Measurements from ENCODE around the gene TRAP1.
"Not testable (repeated sequence)": the region's sequence is repeated elsewhere in the genome, so short reads cannot be mapped to it uniquely, and the experiment has no call there.

TRAP1 gene

DNA sequence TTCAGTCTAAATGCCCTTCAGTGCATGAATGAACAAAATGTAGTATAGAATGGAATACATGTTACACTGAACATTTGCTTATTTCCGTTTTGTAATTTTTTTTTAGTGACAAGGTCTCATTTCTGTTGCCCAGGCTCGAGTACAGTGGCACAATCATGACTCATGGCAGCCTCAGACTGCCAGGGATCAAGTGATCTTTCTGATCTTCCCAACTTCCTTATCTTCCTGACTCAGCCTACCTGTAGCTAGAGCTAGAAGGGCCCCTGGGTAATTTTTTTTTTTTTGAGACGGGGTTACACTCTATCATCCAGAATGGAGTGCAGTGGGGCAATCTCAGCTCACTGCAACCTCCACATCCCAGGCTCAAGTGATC, 98.6 kb downstream of the TRAP1 start:
- Mint-ChIP-seq H3K4me3 (no peak overlapping the region), H3K27me3 (no peaks in the 10 kb centered on the region), H3K36me3 (ENCODE audit: insufficient read depth) (peaks cover 12% of the 10 kb centered on the region), H3K4me1 (peaks cover 28% of the 10 kb centered on the region), H3K9me3 (no peaks in the 10 kb centered on the region), H3K27ac (ENCODE audit: low read depth) (no peak overlapping the region)
- DNase-seq (ENCODE audit: low spot score in 2 of 2) (no peak), ATAC-seq (replicated peaks; ENCODE audit: extremely low read depth, poor library complexity, severe bottlenecking) (no peak)

DNA sequence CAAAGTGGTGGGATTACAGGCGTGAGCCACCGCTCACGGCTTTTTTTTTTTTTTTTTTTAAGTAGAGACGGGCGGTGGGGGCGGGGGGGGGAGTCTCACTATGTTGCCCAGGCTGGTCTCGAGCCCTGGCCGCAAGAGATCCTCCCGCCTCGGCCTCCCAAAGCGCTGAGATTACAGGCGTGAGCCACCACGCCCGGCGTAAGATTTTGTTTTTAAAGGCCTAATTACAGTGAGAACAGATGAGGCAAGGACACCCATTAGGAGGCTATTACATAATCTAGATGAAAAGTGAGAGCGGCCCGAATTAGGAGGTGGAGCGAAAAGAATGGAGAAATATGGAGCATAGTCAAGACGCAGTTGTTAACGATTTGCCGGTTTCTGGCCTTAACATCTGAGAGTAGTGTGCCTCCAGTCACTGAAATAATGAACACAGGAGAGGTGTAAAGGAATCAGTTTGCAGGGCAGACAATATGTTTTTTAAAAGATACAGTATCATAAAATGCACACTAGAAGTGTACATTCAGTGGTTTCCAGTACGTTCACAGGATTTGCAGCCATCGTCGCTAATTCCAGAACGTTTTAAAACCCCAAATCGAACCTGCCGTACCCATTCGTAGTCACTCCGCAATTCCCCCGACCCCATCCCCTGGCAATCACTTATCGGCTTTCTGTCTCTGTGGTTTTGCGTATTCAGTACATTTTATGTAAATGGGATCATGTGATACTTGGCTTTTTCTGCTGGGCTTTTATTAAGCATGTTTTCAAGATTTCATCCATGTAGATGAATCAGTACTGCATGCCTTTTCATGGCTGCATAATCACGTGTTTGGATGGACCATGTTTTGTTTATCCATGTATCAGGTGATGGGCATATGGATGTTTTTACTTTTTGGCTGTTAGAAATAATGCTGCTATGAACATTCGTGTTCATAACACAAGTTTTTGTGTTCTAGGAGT, 104.5 kb downstream of the TRAP1 start:
- no peaks in the 10 kb centered on the region for H3K27me3 Mint-ChIP-seq
- ATAC-seq (replicated peaks; ENCODE audit: extremely low read depth, poor library complexity, severe bottlenecking) = no peak
- H3K4me1 Mint-ChIP-seq = peaks cover 47% of the 10 kb centered on the region
- peak overlapping the region; percentile 96 for H3K4me3 Mint-ChIP-seq
- H3K36me3 Mint-ChIP-seq (ENCODE audit: insufficient read depth) = peaks cover 24% of the 10 kb centered on the region
- DNase-seq (ENCODE audit: low spot score in 2 of 2) = no peak
- no peaks in the 10 kb centered on the region for H3K9me3 Mint-ChIP-seq
- peak overlapping the region; percentile 98 for H3K27ac Mint-ChIP-seq (ENCODE audit: low read depth)

DNA sequence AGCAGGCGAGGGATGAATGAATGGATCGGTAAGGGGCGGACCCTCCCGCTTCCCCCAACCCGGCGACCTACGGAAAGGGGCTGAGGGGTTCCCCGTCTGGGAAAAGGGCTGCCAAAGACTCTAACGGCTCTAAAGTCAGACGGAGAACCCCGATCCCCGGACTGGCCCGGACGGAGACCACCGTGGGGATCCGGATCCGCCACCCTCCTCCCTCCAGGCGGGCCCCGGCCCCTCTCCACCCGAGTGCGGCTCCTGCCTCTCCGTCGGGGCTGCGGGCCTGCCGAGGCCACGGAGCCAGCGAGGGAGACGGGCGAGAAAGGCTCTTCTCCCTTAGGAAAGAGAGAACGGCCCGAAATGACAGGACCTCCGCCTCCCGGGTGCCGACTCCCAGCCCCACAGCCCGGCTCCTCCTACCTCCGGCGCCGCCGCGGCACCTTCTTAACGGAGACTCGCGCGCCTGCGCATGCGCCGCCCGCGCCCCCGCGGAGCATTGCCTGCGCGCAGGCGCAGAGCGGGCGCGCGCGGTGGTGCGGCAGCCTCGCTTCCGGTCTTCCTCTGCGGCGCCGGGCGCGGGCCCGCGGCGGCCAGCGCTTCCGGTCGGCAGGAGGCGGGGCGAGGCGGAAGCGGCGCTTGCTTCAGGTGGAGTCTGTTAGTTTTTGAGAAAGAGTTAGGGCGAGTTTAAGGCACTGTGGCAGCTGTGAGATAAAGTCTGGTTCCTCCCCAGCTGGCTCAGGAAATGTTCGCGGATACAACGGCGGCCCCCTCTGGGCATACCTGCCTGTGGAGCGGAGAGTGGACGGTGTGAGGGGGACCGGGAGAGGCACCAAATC, 106.0 kb downstream of the TRAP1 start, which contains the start of gene SLX4:
SLX4 (minus strand) TSS at position 461 of the 830 bp plus-strand sequence. CDS start 2,642 bp downstream, outside the sequence.
- DNase-seq (ENCODE audit: low spot score in 2 of 2) (peak; percentile 84 to 87), ATAC-seq (replicated peaks; ENCODE audit: extremely low read depth, poor library complexity, severe bottlenecking) (peak; percentile 84)
- peak within 1 kb of the TSS; percentile 96 for H3K4me3 Mint-ChIP-seq
- H3K27ac Mint-ChIP-seq (ENCODE audit: low read depth) = peak within 1 kb of the TSS; percentile 98
- H3K27me3 Mint-ChIP-seq = no peaks in the 10 kb centered on the region
- H3K36me3 Mint-ChIP-seq (ENCODE audit: insufficient read depth) = peaks cover 18% of the 10 kb centered on the region
- peaks cover 47% of the 10 kb centered on the region for H3K4me1 Mint-ChIP-seq
- H3K9me3 Mint-ChIP-seq = no peaks in the 10 kb centered on the region

GRCh38 chr16:3610698-3611145, 106.6 kb downstream of the TRAP1 start:
- H3K4me1 Mint-ChIP-seq = peaks cover 46% of the 10 kb centered on the region
- no peak for ATAC-seq (replicated peaks; ENCODE audit: extremely low read depth, poor library complexity, severe bottlenecking)
- no peak for DNase-seq (ENCODE audit: low spot score in 2 of 2)
- H3K36me3 Mint-ChIP-seq (ENCODE audit: insufficient read depth) = peaks cover 21% of the 10 kb centered on the region
- H3K27ac Mint-ChIP-seq (ENCODE audit: low read depth) = peak overlapping the region; percentile 98
- no peaks in the 10 kb centered on the region for H3K9me3 Mint-ChIP-seq
- H3K4me3 Mint-ChIP-seq = peak overlapping the region; percentile 96
- H3K27me3 Mint-ChIP-seq = no peaks in the 10 kb centered on the region

DNA sequence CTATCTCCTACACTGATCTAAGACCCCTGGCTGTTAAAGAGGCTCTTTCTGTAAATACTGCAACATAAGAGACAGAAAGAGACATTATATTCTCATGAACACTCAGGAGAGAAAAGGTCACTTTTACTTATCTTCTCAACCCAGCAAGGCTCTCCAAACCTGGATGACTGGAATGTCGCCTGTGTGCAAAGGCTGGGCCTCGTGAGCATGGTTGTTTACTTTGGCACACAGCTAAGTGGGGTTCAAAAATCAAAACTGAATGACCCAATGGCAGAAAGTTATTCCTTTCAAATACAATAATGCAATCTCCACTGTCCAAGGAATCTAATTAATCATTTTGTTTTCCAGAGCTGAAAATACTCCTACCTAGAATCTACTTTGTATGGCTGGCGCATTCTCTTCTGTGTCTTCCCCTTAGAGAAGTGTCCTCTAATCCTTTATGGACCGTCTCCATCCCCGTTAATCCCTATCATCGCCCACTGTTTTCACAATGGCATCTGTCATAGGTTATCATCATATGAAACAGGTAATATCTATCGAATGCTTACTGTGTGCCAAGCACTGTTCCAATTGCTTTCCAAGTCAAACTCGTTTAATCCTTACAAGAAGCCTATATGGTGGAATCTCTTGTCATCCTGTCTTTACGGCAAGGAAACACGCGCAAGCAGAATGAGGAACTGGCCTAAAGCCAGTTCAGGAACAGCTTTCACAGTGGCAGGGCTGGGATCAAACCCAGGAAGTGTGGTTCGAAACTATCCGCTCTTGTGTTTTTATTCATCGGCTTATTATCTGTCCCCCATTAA, 107.2 kb downstream of the TRAP1 start:
- H3K36me3 Mint-ChIP-seq (ENCODE audit: insufficient read depth) = peaks cover 24% of the 10 kb centered on the region
- H3K4me1 Mint-ChIP-seq = peaks cover 40% of the 10 kb centered on the region
- H3K27ac Mint-ChIP-seq (ENCODE audit: low read depth) = no peak overlapping the region

DNA sequence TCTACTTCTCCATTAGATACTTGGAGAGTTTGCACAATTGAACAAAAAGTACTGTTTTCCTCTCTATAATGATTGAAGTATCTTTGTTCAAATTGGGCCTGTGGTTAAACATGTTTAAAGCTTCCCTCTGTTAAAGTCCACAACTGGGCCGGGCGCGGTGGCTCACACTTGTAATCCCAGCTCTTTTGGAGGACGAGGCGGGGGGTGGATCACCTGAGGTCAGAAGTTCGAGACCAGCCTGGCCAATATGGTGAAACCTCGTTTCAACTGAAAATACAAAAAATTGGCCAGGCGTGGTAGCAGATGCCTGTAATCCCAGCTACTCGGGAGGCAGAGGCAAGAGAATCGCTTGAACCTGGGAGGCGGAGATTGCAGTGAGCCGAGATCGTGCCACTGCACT, 108.3 kb downstream of the TRAP1 start:
- H3K36me3 Mint-ChIP-seq (ENCODE audit: insufficient read depth) = peaks cover 25% of the 10 kb centered on the region
- not testable (repeated sequence) for ATAC-seq (replicated peaks; ENCODE audit: extremely low read depth, poor library complexity, severe bottlenecking)

More for the DNA sequence above, 107.2 kb downstream of the TRAP1 start:
- no peaks in the 10 kb centered on the region for H3K27me3 Mint-ChIP-seq
- peak overlapping the region; percentile 96 for H3K4me3 Mint-ChIP-seq
- no peaks in the 10 kb centered on the region for H3K9me3 Mint-ChIP-seq
- ATAC-seq (replicated peaks; ENCODE audit: extremely low read depth, poor library complexity, severe bottlenecking) (no peak), DNase-seq (ENCODE audit: low spot score in 2 of 2) (no peak)

DNA sequence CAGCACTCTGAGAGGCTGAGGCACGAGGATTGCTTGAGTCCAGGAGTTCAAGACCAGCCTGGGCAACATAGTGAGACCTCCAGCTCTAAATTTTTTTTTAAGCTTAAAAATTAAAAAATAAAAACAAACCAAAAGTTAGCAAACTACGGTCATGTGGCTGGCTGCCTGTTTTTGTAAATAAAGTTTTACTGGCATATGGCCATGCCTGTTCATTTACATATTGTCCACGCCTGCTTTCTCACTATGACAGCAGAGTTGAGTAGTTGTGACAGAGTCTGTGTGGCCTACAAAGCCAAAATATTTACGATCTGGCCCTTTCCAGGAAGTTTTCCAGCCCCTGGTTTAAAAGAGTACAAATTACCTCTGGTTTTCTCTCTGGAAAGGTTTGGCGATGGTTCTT, 109.3 kb downstream of the TRAP1 start:
- no peak for ATAC-seq (replicated peaks; ENCODE audit: extremely low read depth, poor library complexity, severe bottlenecking)
- Mint-ChIP-seq H3K9me3 (no peaks in the 10 kb centered on the region), H3K36me3 (ENCODE audit: insufficient read depth) (peaks cover 24% of the 10 kb centered on the region), H3K4me3 (no peak overlapping the region), H3K27me3 (no peaks in the 10 kb centered on the region), H3K27ac (ENCODE audit: low read depth) (no peak overlapping the region), H3K4me1 (peaks cover 24% of the 10 kb centered on the region)
- no peak for DNase-seq (ENCODE audit: low spot score in 2 of 2)

More for the DNA sequence above, 108.3 kb downstream of the TRAP1 start:
- not testable (repeated sequence) for H3K4me3 Mint-ChIP-seq; H3K27me3 Mint-ChIP-seq; DNase-seq (ENCODE audit: low spot score in 2 of 2); H3K9me3 Mint-ChIP-seq; H3K27ac Mint-ChIP-seq (ENCODE audit: low read depth)
- peaks cover 30% of the 10 kb centered on the region for H3K4me1 Mint-ChIP-seq
